Astrocyte (in vitro differentiated cells and primary cell): ENCODE results near the gene ARHGAP25.

ENCODE experiments used
- CTCF ChIP-seq: IDR thresholded peaks from 2 replicates; pipeline ENCODE4 v1.5.1; 2011; ENCODE audit warnings: low read depth, mild to moderate bottlenecking, inconsistent platforms, low read length, moderate library complexity; ENCODE audit not compliant: insufficient read depth
- EZH2 ChIP-seq: IDR thresholded peaks from 2 replicates; pipeline ENCODE4 v1.6.1; 2012; ENCODE audit warnings: mild to moderate bottlenecking, low read length, inconsistent platforms; ENCODE audit not compliant: insufficient read depth

- TF ChIP-seq CTCF: no peak
- TF ChIP-seq EZH2: no peak
Observed at GRCh38 chr2:68853915-68854314, 119.3 kb downstream of the ARHGAP25 start.
